Stimulated activated CD8-positive, alpha-beta memory T cell treated with anti-CD3 and anti-CD28 coated beads, Interleukin-2, amount 100 ng/mL, for 1 hour (primary cell): ENCODE measurements around the gene ZBTB20.

Experiments
- DNase-seq, 2 donors: peaks; one replicate each; pipeline ENCODE4 v3.0.0-alpha.2; 2020; ENCODE audit warnings: low read depth in 2 of 2

Gene ZBTB20

DNA sequence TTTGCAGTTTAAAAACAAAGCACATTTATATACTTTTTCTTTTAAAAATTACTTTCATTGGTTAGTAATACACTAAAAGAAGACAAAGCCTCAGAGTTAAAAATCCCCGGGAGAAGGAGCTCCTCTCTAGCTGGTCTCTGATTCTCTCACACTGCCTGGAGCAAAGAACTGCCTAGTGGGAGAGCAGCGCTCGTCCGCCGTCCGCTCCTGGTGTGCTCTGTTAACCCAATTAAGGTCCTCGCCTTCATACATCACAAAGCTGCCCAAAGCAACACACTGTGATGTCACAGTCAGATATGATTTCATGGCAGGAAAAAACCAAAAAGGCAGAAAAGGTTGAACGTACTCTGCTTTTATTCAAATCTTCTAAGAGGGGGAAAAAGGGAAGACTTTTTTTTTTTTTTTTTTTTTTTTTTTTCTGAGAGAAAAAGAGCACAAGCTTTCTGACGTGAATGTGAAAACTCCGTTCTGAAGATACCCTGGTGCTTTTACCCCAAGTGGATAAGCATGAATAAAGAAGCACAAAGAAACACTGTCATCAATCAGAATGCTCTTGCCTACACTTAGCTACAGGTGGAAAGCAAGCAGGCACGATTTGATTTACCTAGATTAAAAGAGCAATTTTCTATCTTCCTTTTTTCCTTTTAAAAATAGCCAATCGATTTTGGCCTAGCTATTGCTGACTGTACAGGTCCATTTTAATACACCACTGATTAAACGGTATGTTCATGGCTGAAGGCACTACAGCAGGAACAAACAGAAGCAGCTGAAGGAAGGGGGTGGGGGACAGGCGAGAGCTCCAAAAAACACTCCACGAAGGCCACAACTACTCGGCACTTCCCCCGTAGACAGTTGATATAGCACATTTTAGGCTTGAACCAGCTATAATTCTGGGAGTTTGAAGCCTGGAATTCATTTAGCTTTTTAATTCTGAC lies 738.1 kb downstream of the ZBTB20 start:
- DNase-seq = no peak

DNA sequence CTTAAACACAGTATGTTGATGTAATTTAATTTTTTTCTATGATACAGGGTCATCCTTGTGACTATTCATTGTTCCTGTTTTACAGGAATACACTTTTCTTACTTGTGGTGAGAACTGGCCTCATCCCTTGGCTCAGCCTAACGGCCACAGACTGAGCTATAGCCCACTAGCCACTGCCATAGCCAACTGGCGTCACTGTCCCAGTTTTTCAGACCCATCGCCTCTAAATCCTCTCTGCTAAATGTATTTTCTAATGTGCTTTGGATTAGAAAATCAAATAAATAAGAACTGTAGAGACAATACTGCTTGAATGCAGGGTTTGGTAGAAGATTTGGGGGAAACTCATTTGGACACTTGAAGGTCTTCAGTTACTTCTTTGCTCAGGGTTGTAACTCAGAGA lies 740.2 kb downstream of the ZBTB20 start:
- no peak for DNase-seq

DNA sequence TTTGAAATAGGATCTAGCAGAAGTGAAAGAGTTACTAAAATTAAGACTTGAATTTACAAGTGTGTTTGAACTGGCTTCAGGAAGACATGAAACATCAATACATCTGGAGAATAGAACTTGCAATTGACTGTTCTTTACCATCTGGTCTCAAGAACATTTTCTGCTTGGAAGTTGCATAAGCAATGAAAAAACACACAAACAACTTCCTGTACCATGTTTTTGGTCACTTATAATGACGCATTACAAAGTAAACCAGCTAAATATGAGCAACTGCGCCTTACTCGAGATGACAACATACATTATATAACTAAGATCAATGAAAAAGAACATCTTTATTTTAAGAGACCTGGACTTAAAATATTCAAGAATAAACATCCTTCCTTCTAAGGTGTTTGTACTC lies 740.8 kb downstream of the ZBTB20 start:
- DNase-seq = no peak

DNA sequence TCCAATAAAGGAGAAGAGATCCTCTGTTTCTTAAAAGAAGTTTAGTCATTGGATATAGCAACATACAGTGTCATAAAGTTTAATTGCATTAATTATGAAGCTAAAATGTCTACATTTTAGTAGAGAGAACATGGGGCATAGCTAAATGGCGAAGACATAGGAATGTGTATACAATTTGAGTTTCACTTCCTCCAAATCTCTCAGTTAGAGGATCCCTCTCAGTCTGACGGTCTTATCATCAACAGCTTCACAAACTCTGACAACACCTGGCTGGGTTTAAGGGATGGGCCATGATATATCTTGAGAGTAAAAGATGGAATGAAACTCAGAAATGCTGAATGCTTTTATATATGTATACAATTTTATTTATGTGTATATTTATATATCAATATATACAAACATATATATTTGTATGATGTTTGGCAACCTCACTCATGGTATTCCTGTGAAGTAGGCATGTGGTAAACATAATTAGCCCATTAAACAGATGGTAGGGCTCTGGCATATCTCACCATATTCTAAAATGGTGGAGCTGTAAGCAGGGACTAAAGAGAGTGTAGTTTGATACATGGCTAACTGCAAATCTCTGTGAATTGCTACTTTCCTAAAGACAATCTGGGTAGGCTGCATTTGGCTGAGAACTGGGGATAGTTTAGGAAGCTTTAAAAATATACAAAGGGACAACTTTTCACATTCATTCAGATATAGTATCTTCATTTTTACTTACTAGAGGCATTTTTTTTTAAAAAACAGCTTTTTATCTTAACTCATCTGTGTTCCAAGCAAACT lies 741.7 kb downstream of the ZBTB20 start:
- no peak for DNase-seq

DNA sequence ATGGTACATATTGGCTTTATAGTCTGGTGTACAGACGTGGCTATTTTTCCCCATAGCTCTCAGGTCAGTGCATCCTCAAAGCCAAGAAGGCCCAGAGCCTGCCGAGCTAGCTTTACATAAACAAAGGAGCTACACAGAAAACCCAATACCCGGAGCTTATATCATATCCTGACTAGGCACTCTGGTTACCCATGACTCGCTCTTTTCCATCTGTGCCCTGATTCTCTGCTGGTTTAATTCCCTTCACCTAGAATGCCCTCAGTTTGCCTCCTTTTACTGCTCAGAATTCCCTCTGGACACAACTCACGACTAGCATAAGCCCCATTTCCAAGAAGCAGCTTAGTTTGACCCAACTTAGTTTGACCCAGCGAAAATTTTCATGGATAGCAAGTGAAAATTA lies 742.5 kb downstream of the ZBTB20 start:
- DNase-seq = no peak

DNA sequence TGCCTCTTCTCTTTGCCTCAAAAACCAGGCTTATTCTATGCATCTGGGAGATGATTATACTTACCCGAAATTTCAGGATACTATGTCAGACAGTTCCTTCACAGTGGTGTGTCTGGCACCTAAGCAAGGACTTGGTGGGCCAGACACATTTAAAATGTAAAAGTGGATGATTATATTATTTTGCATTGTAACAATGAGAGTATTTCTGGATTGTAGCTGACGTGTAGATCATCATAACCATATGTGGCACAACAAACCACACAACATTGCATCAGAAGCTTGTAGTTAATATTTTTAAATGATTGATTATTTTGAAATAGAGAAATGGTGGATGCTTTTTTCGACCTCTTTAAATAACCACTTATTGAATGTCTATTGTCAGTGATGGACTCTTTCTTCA lies 744.2 kb downstream of the ZBTB20 start:
- DNase-seq = no peak

DNA sequence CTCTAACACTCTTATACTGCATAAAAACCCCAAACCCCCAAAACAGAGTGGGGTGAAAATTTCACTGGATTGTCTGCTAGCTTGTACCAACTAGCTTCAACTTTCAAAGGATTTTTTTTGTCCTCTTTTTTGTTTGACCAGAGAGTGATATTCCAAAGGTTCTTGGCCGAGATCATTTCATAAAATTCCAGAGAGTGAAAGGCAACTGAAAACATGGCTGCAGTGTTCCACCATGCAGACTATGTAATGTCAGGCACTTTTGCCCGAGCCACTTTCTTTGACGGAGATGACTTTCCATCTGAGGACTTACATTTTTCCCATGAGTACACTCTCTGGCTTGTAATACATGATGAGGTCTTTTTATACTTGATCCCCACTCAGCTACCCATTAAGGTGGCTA lies 745.7 kb downstream of the ZBTB20 start:
- DNase-seq = no peak

DNA sequence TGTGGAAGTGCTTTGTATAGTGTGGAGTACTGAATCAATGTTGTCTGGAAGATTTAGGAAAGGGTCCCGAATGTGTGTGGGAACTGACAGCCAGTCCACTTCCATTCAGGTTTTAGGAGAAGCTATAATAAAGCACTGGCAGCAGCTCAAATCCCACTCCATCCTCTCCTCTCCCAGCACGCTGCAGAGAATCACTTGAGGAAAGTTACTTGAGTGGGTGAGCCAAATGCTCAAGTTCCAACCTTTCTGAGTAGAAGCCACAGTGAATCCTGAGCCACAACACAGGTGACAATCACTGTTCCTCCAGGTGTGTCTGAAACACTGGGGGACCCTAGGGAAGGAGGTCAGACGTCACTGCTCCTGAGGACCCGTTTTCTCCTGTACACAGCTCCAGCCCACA lies 746.7 kb downstream of the ZBTB20 start:
- DNase-seq = no peak

DNA sequence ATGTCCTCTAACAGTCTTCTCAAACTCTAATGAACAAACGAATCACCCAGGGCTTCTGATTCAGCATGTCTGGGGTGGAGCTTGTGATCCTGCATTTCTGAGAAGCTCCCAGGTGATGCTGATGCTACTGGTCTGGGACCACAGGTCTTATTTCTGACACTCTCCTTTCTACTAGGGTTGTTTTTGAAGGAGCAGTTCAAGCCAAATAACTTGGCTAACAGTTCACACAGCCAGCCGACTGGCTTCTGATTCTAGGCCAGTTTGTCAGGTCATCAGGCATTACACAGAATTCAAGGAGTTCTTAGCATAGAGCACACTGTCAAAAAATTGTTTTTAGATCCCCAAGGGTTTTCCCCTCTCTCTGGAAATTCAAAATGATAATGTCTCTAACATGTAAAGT lies 752.5 kb downstream of the ZBTB20 start:
- DNase-seq = no peak

DNA sequence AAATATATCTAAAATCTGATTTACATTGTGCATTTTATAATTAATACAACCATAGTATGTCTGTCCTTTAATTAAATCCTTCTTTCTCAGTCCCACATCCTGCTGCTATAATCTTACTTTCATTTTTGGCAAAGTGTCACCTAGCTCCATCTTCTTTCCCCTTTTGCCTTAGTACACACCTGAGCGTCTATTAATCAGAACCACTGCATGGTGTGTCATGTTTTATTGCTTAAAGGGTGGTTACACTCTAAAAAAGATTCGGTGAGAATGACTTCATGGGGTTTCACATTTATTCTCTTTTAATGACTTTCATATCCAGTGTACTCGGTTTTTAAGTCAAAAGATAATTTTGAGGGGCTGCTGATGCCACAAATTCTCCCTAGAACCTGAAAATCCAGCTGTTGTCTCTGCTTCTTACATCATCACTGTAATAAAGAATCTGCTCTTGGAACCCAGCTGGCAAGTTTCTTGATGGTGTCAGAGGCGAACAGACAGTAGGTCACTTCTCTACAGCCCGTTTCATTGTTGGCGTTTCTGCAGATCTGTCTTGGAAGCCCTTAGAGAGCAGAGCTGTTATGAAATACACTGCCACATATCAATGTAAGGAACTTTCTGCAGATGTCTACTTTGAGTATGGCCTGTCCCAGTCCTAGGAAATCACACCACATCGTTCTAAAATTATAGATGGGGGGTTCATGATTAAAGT lies 753.6 kb downstream of the ZBTB20 start:
- no peak for DNase-seq

DNA sequence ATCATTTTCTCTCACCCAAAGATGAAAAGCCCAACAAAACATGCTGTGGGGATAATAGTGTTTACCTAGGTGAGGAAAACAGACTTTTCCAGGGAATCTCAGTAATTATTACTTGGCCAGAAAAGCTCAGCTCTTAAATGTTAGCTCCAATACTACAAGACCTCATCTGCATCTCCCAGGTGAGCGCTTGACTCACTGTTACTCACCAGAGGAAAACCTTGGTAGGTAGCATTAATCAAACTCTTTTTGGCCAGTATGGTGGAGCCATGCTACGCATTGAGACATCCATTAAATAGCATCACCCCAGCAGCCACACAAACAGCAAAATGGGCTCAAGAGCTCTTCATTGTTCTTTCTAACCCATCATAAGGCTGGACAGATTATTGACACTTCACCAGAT lies 754.3 kb downstream of the ZBTB20 start:
- DNase-seq = no peak

DNA sequence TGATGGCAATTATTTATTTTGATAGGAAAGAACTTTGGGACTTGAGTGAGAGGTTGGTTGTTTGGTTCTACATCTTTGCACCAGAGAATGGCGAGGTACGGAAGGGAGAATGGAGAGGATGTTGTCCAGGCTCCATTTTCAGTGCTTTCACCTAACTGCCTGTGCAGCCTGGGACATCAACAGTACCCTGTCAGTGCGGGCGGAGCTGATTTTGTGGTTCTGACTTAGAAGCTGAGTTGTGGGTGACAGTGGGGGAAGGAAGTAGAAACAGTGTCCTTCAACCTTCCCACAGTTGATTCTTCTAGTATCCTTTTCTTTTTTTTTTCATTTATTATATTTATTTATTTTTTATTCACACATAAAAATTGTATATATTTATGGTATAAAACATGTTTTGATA lies 757.9 kb downstream of the ZBTB20 start:
- peak in 1 of 2 donors; percentile 1 for DNase-seq

DNA sequence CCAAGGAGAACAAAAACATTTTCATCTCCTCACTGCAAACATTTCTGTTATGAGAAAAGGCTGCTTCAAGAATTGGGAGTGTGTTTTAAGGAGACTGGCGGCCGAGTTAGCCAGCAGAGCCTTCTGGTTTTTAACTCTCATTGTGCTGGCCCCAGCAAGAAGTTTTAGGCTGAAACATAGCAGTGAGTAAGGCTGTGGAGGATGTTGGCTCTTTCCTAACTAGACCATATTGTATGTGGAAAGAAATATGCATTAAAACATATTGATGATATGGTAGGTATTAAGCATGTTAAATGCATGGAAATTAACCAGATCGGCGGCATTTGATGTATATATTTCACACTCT lies 762.6 kb downstream of the ZBTB20 start:
- no peak for DNase-seq

DNA sequence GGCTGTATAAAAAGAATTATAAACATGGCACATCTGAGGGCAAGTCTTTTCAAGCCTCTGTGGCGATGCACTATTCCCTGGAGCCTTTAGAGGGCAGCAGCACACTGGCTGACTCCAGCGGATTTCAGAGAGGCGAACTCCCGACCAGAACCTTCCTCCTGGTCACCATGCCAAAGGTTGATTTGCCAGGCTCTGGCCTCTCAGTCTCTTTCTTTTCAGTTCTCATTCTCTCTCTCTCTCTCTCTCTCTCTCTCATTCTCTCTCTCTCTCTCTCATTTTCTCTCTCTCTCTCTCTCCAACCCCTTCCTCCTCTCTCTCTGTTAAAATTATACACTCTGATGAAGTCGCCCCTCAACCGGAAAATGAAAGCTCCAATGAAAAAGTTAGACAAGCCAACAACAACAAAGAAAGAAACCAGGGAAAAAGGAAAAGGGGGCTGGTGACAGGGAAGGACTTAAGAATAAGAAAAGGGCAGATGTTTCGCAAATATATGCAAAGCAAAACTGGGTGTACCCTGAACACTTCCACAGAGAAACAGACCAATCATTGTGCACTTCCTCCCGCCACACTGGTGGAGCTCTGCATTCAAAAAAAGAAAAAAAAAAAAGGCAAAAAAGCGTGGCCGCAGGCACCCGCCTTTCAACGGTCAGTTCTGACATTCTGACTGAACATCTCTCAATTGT lies 763.1 kb downstream of the ZBTB20 start:
- peak; percentile 23 to 36 for DNase-seq

DNA sequence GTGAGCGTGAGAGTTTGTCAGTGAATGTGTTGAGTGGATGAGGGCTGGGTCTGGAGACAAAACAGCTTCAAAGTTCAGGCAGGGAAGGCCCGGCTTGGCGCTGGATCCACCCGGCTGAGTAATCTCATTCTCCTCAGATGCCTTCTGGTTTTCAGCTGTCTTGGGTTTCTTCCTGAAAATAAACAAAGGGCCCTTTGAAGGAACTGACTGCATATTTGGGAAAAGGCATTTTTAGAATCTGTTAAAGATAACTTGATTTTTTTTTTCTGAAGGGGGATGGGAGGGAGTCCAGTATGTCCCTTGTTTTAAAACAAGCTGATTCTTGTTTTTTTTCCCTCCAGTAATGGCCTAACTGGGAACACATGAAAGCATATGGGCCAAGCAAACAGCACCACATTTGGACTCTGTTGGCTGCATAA lies 766.8 kb downstream of the ZBTB20 start:
- no peak for DNase-seq

DNA sequence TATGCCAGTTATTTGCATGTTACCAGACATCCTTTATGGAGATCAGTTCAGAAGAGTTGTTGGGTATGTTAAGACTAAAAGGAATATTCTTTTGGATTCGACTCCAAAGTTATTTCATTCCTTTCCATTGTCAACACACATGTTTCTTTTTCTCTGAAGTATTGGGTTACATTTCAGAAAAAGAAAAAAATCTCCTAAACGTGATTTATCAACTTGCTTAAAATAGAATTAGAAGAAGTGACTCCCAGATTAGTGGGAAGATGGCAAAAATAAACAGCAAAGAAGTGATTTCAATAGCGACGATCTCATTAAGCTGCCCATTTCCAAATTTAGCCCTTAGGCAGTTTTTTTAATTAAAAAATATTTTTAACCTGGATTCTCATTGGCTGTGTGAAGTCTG lies 767.8 kb downstream of the ZBTB20 start:
- no peak for DNase-seq

DNA sequence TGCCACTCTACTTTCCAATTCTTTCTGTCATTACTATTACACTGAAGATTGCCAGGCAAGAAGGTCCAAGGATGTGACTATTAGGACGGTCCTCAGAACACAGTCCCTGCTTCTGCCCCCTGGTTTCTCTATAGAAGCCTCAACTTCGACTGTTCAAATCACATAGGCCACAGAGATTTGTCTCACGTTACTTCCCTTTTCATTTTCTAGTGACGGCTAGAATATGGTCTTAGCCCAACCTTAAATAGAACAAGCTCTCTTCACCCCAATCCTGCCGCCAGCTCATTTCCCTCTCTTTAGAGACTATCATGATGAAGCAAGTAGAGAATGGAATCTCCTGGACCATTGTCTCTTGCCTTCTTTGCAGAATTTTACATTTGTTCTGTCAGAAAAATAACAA lies 768.3 kb downstream of the ZBTB20 start:
- DNase-seq = no peak

DNA sequence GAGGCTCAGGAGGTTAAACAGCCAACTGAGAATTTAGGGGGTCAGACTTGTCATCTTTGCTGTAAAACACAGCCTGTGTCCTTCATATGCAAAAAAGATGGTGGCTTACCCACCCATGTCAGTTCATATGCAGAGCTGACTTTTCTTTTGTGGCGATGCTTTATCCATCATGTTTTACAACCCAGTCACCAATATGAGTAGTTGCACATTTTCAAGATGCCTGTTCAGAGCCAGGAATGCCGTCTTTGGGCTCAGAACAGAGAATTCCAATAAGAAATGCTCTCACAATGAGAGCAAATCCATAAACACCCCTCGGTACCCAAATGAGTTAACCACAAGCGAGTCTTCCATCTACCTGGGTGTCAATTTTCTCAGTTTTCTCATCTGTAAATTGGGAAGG lies 769.7 kb downstream of the ZBTB20 start:
- DNase-seq = no peak

DNA sequence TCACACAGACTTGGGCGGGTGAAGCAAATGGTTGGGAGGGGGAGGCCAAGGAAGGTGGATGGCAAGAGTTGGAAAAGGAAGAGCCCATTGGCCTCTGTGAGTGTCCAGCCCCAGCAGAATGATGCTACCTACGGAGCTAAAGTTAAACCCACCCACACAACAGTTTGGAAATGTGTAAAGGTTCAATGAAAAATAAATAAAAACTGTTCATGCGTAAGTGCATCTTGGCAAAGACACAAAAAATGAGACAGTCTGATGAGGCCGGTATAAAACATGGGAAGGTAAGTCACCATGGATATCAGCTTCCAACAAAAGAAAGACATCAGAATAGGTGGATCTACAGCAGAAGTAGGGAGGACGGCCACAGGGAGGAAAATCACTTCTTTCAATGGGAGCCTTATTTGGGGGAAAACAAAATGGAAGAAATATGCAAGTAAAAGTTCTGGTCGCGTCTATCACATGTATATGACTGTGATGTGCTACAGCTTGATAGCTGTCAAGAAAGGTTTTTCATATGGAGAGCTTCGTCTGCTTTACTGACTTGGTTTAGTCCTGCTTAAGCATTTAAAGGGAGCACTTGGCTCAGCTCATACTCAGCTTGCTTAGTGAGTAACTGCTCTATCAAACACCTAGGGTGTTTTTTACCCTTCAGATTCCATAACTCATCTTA lies 770.4 kb downstream of the ZBTB20 start:
- DNase-seq = no peak

DNA sequence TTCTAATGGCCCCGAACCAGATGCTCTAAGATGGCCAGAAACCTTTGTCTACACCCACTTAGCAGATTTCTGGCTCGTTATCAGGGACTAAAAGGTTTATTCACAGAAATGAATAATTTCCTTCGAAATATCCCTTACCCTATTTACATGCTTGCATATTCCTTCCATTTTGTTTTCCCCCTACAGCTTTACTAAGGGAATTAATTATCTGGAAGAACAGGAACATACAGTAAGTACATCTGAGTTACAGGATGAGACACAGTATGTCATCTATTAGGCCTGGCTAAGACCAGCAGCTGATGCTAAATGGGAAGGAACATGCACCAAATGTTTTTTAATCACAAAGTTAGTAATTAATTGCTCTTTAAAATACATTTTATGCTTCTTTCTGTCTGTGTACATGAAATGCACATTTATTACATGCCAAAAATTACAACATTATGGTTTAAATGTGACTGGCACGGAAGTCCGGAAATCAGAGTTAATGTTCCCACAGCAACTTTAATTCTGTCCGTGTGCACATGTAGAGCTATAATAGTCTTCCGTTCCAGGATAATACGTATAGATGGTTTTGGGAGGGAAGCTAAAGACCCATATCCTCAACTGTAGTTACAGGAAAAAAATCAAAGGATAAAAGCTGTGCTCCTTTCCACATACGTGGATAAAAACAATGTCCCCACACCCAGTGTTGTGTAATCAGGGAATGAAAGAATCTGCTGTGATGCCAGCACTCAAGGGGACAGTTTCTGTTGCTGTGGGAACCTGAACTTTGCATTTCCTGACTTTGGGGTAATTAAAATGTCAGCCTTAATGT lies 771.3 kb downstream of the ZBTB20 start:
- DNase-seq = no peak
